Measurements from ENCODE around the gene JAZF1.

DNA sequence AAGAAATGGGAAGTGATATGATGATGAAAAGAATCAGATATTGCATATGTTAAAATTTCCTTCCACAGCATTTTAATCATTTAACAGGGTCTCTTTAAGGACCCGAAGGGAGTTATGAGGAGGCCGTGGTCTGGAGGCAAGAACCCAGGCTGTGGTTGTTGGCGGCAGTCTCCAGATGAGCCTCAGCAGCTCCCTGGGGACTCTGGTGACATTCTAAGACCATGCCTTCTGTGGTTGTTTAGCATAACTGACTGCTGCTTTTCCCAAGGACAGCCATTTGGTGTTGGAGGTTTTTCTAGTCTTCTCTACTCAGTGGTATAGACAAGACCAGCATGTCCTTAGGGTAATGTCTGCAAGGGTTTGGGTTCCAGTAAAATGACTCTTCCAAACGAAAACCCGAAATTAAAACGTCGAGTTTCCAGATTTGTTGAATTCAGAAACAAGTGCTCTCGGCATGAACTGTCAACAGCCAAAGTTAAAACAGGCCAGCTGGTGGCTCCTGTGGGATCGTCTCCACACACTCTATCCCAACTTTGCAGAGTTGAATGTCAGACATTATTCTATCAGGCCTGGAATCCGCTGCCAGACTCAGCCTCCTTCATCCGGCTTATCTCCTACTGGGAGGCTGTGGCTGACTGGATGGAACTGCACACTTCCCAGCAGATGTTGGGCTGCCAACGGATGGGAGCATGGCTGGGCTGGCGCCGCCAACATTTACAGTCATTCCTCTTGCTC, 257.5 kb downstream of the JAZF1 start:
- TF ChIP-seq CTCF (IDR thresholded peaks at IDR 0.05) (no peak), POLR2A (IDR thresholded peaks at IDR 0.05; ENCODE audit: low read depth) (no peak), EP300 (IDR thresholded peaks at IDR 0.05) (no peak)
